Measurements from ENCODE around the gene GPR87. TPM values are rescaled to one million over a fixed set of nuclear protein-coding genes. Genes with fewer than 3 reads are reported as not detected.

The GPR87 gene
- total RNA-seq, 2 donors from 2014 or later = not detected

GRCh38 chr3:151256749-151257148, 59.9 kb downstream of the GPR87 start:
- no peak for ATAC-seq
- intact Hi-C loops (cut with DNase I) = no loop called here
- no peak for DNase-seq

GRCh38 chr3:151248772-151249337, 67.8 kb downstream of the GPR87 start:
- DNase-seq (no peak), ATAC-seq (no peak)
- intact Hi-C loops (cut with DNase I) = no loop called here

Other genes with a start within 250 kb of the GPR87 start
- under 1 TPM; 0.44 to 0.50 TPM for gene MED12L, start 231.2 kb downstream of the GPR87 start, total RNA-seq
- gene GPR171, start 113.6 kb downstream of the GPR87 start, total RNA-seq = 1 to 10 TPM in 1 of 2 donors, under 1 TPM in 1; 0.62 to 1.2 TPM
- gene P2RY14, start 38.3 kb downstream of the GPR87 start, total RNA-seq = 1 to 10 TPM; 1.5 to 4.5 TPM
- 1 to 10 TPM; 1.0 to 2.5 TPM for gene P2RY13, start 12.7 kb upstream of the GPR87 start, total RNA-seq
- gene P2RY12, start 67.9 kb upstream of the GPR87 start, total RNA-seq = 1 to 10 TPM; 1.4 to 2.7 TPM
- gene IGSF10, start 144.2 kb upstream of the GPR87 start, total RNA-seq = 10 to 100 TPM in 1 of 2 donors, 1 to 10 TPM in 1; 2.5 to 11.5 TPM

All from left cardiac atrium (tissue), 4 donors.